Lung (tissue), 12 donors: ENCODE measurements around the gene TBC1D22A. TPM values are rescaled to one million over a fixed set of nuclear protein-coding genes. Genes with fewer than 3 reads are reported as not detected.
A peak's percentile ranks its signal among the peaks of the same experiment; 100 is the strongest.

ENCODE experiments used
- ATAC-seq: fragments of 200-7000 bp; cut with Tn5 transposase; one replicate; pipeline ENCODE4 v1.9.1; 2020; ENCODE audit warnings: moderate number of reproducible peaks; ENCODE audit not compliant: insufficient read depth, low FRiP score
- DNase-seq, 3 donors: peaks; one replicate each; pipeline ENCODE4 v3.0.0-alpha.2; 2013 to 2017
- H3K27ac ChIP-seq, 2 donors: one replicate each; pipeline ENCODE4 v1.5.1; 2013; ENCODE audit warnings: mild to moderate bottlenecking in 2 of 2, moderate library complexity in 2 of 2, control low read depth in 1 of 2, inconsistent platforms in 1 of 2, low read depth in 1 of 2, low read length in 1 of 2
- H3K27me3 ChIP-seq, 3 donors: one replicate each; pipeline ENCODE4 v1.5.1; 2013; ENCODE audit warnings: low read length in 2 of 3; ENCODE audit not compliant: control insufficient read depth in 3 of 3, insufficient read depth in 3 of 3
- H3K36me3 ChIP-seq, 4 donors: one replicate each; pipeline ENCODE4 v1.5.1; 2013; ENCODE audit warnings: low read length in 4 of 4, mild to moderate bottlenecking in 1 of 4, moderate library complexity in 1 of 4; ENCODE audit not compliant: control insufficient read depth in 4 of 4, insufficient read depth in 4 of 4
- H3K4me1 ChIP-seq, 5 donors: one replicate each; pipeline ENCODE4 v1.5.1; 2013; ENCODE audit warnings: low read length in 5 of 5, mild to moderate bottlenecking in 2 of 5, moderate library complexity in 1 of 5; ENCODE audit not compliant: control insufficient read depth in 5 of 5, insufficient read depth in 5 of 5
- H3K4me3 ChIP-seq: one replicate; pipeline ENCODE4 v1.5.1; 2013; ENCODE audit warnings: mild to moderate bottlenecking, control low read depth, moderate library complexity
- H3K9ac ChIP-seq, 2 donors: one replicate each; pipeline ENCODE4 v1.5.1; 2013; ENCODE audit warnings: low read length in 2 of 2, control low read depth in 1 of 2; ENCODE audit not compliant: insufficient read depth in 1 of 2
- H3K9me3 ChIP-seq, 4 donors: one replicate each; pipeline ENCODE4 v1.5.1; 2013; ENCODE audit warnings: low read length in 3 of 4, mild to moderate bottlenecking in 1 of 4, moderate library complexity in 1 of 4; ENCODE audit not compliant: control insufficient read depth in 4 of 4, insufficient read depth in 3 of 4
- WGBS, 2 donors: extraction: QIAGEN DNeasy Blood & Tissue Kit; methylation state at CpG; one replicate each; pipeline ENCODE4 v1.1.7; 2013; 5-methylcytosine and 5-hydroxymethylcytosine counted together
- polyA plus RNA-seq, 2 donors: library from polyadenylated mRNA; stranded (reverse); fragments of 200-250 nt; gene quantifications; one replicate each; pipeline ENCODE4 v1.2.1, GENCODE V29; 2013
- total RNA-seq, 2 donors: library from RNA; depleted of rRNA in 1 of 2; stranded (reverse); fragments of >200 nt in 1 of 2; gene quantifications; one replicate each; pipeline ENCODE4 v1.2.1, GENCODE V29; 2014 to 2021
- TF ChIP-seq, protein P1 (sequence below): IDR thresholded peaks from 2 replicates; pipeline ENCODE4 v1.5.1; 2012; ENCODE audit warnings: mild to moderate bottlenecking; ENCODE audit errors: control extremely low read depth, extremely low read depth
- donor health status: control.
- donor health status: control.
- donor health status: Bipolar disorder and iron deficiency.
- donor health status: healthy.
- donor health status: DM: yes; HTN: yes; CAD: no.

Gene TBC1D22A
- total and polyA plus RNA-seq, 4 donors: 20.2 to 38.4 (median 21.0) TPM

DNA sequence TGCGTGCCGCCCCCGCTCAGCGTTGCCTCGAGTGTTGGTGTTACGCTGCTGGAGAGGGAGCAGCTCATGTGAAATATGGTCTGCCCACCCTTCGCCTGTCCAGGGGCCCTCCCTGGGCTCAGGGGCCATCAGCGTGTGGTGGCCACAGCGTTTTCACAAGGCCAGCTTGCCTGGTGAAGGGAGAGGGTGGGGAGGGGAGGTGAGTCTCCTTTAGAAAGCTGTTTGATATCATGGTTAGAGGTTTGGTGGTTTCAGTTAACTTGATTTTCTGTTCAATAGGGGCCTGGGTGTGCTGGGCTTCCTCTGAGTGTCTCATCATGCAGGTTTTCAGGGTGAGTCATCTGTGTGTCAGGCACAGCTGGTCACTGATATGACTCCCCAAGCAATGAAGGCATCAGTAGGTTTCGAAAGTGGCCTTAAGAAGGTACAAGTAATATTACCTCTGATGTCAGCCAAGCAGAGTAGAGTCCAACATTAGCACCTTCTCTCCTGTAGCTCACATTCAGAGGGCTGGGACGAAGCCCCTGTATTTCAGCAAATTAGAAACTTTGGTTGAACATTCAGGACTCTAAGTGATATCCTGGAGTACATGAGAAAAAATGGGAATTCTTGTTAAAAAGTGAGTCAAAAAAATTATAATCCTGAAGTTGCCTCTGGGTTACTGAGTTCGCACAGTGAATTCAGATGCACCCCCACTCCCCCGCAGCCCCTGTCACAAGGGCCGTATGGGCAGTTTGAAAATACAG lies 172.5 kb downstream of the TBC1D22A start:
- DNase-seq (no peak), ATAC-seq (peak; percentile 50)
- H3K27ac ChIP-seq: peak overlapping the region in 1 of 2 donors; percentile 9
- peaks cover 3 to 32% (median 13%) of the 10 kb centered on the region in 5 donors for H3K4me1 ChIP-seq
- TF ChIP-seq, protein P1, sequence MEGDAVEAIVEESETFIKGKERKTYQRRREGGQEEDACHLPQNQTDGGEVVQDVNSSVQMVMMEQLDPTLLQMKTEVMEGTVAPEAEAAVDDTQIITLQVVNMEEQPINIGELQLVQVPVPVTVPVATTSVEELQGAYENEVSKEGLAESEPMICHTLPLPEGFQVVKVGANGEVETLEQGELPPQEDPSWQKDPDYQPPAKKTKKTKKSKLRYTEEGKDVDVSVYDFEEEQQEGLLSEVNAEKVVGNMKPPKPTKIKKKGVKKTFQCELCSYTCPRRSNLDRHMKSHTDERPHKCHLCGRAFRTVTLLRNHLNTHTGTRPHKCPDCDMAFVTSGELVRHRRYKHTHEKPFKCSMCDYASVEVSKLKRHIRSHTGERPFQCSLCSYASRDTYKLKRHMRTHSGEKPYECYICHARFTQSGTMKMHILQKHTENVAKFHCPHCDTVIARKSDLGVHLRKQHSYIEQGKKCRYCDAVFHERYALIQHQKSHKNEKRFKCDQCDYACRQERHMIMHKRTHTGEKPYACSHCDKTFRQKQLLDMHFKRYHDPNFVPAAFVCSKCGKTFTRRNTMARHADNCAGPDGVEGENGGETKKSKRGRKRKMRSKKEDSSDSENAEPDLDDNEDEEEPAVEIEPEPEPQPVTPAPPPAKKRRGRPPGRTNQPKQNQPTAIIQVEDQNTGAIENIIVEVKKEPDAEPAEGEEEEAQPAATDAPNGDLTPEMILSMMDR: no peak
- H3K4me3 ChIP-seq: no peak overlapping the region
- H3K27me3 ChIP-seq: no peaks in the 10 kb centered on the region
- WGBS, 2 donors: 92 to 95% methylated on average over 14 of the region's 14 CpGs
- no peak overlapping the region for H3K9ac ChIP-seq
- no peaks in the 10 kb centered on the region for H3K9me3 ChIP-seq
- H3K36me3 ChIP-seq: peaks cover 0 to 5% (median 1%) of the 10 kb centered on the region in 4 donors

DNA sequence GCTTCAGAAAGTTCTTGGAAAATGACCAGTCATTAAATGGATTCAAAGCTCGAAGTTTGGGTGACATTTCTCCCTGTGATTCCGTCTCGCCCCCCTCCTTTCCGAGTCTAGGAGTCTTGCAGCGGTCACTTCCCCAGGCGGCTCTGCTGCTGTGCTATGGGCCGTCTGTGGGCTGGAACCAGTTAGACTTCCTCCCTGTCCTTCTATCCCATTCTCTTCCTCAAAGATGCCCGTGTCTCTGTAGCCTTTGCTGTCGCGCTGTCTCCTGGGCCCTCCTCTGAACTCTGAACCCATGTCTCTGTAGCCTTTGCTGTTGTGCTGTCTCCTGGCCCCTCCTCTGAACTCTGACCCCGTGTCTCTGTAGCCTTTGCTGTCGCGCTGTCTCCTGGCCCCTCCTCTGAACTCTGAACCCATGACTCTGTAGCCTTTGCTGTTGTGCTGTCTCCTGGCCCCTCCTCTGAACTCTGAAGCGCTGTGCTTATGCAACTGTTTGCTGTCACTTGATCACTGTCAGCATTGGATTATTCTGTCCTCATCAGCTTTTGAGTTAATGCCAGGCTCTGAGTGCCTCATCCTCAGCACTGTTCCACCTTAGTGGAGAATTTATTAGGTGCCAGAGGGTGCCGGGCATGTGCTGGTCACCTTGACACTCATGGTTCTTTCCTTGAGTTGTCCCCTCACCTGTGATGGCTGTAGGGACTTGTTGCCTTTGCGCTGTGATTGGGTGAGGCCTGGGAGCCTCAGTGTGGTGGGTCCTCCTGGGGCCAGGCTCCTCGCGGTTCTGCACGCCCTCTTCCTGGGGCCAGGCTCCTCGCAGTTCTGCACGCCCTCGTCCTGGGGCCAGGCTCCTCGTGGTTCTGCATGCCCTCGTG lies 173.3 kb downstream of the TBC1D22A start:
- TF ChIP-seq, protein P1: no peak
- WGBS, 2 donors: 75 to 79% methylated on average over 24 of the region's 24 CpGs
- Histone ChIP-seq H3K9ac (no peak overlapping the region), H3K36me3 (peaks cover 0 to 5% (median 1%) of the 10 kb centered on the region in 4 donors), H3K27me3 (no peaks in the 10 kb centered on the region), H3K4me1 (peaks cover 3 to 32% (median 13%) of the 10 kb centered on the region in 5 donors), H3K9me3 (no peaks in the 10 kb centered on the region), H3K27ac (peak overlapping the region in 1 of 2 donors; percentile 9), H3K4me3 (no peak overlapping the region)
- DNase-seq (peak; percentile 26 to 74 (median 35)), ATAC-seq (peak; percentile 56)

DNA sequence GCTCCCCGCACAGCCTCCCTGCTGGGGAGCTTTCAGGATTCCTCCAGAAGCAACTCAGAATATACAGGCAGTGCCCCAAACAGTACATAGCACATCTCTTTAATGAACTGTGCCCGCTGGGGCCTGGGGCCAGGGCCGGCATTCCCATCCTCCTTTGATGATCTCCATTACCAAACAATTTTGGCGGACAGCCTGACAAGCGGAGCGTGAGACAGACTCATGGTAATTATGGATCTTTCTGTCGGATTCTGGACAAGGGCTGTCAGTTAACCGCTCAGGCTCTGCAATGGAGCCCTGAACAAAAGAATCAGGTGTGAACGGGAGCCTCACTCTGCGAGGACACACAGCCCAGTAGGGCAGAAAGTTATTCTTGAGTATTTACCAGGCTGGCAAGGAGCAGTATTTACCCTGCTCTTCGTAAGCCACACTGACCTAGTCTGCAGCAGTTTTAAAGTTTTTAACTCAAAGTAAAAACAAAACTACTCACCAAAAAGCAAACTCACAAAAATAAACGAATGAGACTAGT lies 174.0 kb downstream of the TBC1D22A start:
- peaks cover 3 to 32% (median 13%) of the 10 kb centered on the region in 5 donors for H3K4me1 ChIP-seq
- TF ChIP-seq, protein P1: no peak
- H3K9ac ChIP-seq: no peak overlapping the region
- H3K4me3 ChIP-seq: no peak overlapping the region
- peak; percentile 66 to 74 (median 67) for DNase-seq
- no peaks in the 10 kb centered on the region for H3K9me3 ChIP-seq
- WGBS, 2 donors: 66 to 82% methylated on average over 12 of the region's 12 CpGs
- peak overlapping the region in 1 of 2 donors; percentile 9 for H3K27ac ChIP-seq
- no peaks in the 10 kb centered on the region for H3K27me3 ChIP-seq
- H3K36me3 ChIP-seq: peaks cover 0 to 5% (median 1%) of the 10 kb centered on the region in 4 donors
- no peak for ATAC-seq
